Ishikawa (cell line): ENCODE data around the gene EML6.

Experiments used
- CREB1 ChIP-seq: IDR thresholded peaks from 2 replicates; pipeline ENCODE4 v1.6.1; 2012; ENCODE audit warnings: low read depth
- EP300 ChIP-seq: IDR thresholded peaks from 2 replicates; pipeline ENCODE4 v1.6.1; 2012; ENCODE audit warnings: borderline replicate concordance
- ZBTB7A ChIP-seq: IDR thresholded peaks from 2 replicates; pipeline ENCODE4 v1.6.1; 2012; ENCODE audit warnings: low read depth
- TF ChIP-seq, protein P1 (sequence below): IDR thresholded peaks from 2 replicates; pipeline ENCODE4 v1.6.1; 2012

DNA sequence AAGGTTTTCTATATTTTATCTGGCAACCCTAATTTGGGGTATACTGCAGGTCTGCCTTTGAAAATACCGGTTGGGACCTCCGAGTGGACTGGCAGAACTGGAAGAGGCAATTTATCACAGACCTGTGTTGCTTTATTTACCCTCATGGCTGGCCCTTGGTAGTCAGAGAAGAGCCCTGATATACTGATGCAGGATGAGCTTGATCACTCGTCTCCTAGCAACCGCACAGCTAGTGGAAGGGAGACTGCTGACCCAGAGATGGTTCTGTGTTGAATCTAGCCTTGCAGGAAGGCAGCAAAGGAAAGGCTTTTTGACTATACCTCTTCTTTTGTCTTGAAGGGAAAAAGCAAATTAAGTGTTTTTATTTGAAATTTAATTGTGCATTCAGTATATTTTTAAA lies 154.7 kb downstream of the EML6 start:
- no peak for TF ChIP-seq CREB1
- no peak for TF ChIP-seq EP300
- no peak for TF ChIP-seq ZBTB7A
- TF ChIP-seq, protein P1, sequence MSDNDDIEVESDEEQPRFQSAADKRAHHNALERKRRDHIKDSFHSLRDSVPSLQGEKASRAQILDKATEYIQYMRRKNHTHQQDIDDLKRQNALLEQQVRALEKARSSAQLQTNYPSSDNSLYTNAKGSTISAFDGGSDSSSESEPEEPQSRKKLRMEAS, result no peak
